ENCODE data around the gene POLR1H. TPM values are rescaled to one million over a fixed set of nuclear protein-coding genes. Genes with fewer than 3 reads are reported as not detected.

POLR1H gene
- total RNA-seq, 1 experiment from 2014 or later = 25.6 TPM

DNA sequence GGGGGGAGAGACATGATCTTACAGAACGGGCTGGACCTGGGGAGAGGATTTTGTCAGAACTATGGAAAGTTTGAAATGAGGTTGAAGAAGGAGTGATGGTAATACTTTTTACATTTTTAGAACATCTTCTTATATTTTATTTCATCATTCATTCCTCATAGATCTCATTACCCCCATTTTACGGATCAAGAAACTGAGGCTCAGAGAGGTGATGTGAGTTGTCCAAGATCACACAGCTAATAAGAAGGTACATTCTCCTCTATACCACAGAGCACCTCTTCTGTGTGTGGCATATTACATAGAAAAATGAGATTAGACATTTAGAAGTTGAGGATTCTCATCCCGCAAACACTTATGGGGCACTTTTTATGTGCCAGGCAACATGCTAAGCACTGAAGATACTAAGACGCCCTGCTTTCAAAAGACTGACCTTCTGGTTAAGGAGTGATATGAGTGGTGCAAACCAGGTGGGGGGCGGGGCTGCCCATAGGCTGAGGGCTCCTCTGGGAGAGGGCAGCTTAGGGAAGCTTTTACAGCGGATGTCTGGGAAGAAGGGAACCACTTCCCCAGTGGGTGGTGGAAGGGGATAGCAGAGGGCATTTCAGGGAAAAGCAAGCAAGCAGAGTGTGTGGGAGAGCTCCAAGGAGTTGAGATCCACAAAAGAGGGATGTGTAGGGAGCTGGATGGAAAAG is 31.9 kb downstream of the POLR1H start:
- no peak for DNase-seq (ENCODE audit: extremely low read depth, low read depth)

DNA sequence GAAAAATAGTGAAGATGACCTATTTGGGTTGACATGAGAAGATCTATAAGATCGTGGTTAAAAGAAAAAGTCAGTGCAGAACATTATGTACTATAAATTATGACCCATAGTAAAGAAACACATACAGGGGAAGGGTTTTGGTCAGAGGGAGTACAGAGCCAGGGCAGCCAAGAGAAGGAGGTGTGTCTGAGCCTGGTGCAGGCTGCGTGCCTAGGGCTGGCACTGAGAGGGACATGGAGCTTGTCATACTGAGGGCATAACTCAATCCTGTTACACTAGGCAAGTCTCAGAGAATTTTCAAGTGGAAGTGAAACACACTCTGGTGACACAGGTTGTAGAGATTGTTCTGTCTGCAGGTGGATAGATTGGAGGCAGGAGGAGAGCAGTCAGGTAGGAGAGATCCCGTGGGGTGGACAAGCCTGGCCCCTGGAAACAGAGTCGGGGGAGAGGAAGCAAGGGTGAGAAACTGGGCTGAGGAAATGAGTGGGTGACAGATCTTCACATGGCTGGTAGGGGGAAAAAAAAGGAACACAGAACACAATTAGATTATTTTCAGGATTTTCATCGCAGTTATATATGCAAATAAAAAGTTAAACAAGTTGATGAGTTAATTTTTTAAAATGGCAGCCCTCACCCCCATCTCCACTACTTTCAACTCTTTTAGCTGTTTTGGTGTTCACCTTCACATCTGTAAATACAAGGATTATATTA is 33.0 kb downstream of the POLR1H start:
- no peak for DNase-seq (ENCODE audit: extremely low read depth, low read depth)

DNA sequence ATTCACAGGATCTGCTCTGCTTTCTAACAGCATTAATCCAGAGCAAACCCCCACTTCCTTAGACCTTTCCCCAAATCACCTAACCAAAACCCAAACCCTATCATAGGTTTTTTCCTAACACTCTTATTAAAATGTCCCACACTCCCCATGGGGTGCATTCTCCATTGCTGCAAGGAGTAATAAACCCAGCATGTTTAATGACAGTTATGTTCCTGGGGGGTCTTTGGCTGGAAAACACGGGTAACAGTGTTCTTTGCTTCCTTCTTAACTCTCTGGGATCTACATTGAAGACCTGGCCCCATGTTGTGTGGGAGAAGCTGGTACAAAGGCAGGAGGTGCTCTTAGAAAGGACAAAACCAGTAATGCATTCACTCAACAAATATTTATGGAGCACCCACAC is 35.8 kb downstream of the POLR1H start:
- no peak for DNase-seq (ENCODE audit: extremely low read depth, low read depth)

DNA sequence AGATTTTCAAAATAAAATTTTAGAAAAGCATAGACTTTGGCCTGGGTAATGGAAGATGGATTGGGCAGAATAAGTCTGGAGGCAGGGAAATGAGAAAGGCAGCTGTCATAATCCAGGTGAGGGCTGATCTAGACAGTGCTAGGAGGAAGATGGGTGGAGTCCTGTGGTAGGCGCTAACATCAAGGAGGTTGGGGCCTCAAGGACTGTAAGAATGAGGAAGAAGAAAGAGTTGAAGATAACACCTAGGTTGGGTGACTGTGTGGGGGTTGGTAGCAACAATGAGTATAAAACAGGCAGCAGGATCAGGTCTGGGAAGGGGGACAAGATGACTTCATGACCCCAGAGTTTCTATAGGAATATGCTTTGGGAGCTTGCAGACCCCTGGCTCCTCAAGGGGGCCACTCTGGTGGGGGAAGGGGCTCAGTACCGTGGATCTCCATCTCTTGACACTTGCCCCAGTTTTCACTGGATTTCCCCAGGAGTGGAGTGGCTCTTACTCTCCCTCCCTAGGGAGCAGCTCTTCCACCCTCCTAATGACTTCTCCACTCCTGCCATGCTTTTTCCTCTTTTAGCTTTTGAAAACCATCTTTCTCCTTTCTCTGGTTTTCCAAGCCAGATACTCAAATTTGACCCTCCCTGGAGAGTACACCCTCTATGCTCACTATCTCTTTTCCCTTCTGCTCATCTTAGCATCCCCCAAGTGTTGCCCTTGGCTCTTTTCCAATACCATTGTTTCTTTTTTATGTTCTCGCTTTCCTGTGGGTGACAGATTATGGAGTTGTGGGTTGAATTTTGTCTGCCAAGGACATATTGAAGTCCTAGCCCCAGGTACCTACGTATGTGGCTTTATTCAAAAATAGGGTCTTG is 37.1 kb downstream of the POLR1H start:
- no peak for DNase-seq (ENCODE audit: extremely low read depth, low read depth)

DNA sequence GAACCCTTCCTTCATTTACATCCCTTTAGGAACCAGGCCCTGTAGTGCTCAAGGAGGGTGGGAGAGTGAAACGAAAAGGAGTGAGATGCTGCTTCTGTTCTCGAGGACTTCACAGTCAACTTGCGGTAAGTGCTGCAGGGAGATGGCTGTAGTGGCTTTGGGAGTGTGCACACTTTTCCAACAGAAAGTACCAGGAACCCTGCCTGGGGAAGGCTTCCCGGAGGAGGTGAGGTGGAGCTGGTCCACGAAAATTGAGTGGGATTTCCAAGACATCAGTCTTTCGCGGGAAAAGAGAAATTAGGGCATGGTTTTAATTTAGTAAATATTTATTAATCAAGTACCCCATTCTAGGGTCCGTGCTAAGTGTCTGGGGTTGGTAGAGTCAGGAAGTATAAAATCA is 39.1 kb downstream of the POLR1H start:
- DNase-seq (ENCODE audit: extremely low read depth, low read depth) = no peak

DNA sequence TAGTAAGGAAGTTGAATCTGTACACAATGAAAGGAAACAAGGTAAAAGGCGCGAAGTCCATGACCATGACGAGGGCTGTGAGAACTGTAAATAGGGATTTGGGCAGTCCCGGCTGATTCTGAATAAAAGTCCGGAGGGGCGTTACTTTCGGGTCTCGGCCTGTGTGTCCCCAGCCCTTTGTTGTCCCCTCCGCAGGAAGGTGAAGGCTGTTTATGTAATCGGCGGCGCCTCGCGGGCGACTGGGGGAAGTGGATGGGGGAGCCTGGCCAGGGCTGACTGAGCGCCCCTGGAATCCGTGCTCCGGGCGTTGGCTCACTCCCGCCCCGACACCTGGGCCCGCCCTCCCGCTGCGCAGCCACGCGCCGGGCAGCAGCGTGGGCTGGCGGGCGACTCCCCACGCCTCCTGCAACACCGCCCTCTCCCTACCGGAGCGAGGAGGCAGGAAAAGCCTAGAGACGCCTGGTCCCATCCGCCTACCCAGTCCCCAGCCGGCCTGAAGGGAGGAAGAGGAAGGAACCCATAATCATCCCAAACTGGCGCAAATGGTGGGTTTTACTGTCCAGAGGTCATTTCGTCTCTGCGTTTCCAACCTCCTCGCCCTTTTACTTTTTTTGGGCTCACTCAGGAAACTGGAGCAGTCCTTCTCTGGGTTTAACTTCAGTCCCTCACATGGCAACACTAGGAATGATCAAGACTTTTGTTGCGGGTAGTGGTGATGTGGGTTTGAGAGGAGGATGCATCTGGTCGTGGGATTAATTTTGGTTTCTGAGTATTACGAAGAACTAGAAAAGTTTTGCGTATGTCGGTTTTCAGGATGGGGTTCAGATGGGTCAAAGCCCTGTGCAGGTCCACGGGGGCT is 39.7 kb downstream of the POLR1H start:
- DNase-seq (ENCODE audit: extremely low read depth, low read depth) = no peak

DNA sequence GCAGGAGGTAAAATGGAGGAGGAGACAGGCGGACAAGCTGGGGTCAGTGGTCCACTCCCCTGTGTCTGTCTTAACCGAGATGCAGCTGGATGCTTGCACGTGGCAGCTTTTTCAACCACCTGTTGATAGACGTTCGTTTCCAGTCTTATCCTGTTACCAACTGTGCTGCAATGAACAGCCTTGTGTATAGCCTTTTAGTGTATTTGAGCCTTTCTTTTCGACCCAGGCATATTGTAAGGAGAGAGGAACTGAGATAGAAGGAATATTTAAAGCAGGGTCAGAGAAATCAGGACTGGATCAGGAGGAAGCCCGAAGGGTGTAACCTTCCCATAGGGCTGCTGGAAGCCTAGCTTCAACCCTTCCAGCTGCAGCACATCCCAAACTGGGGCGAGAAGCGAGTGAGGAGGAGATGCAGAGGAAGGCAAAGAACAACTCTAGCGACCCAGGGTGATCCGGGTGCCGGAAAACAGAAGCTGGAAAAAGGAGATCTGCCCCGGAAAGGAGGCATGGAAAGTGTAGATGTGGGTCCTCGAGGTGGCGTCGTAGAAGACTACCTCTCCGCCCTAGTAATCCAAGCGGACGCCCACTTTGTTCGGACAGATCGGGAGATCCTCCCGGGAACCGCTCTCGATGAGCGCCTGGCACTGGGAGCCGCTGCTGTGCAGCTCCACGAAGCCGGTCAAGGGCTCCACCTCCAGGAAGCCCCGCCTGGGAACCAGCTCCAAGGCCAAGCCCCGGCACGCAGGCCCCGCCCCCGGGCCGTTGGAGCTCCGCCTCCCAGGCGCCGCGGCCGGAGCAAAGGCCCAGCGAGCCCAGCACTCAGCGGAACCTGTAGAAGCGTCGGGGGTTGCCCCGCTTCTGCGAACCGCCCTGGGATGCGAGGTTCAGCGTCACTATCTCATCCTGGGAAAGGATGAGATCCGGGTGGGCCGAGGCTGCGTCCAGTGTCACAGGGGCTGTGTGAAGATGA is 40.7 kb downstream of the POLR1H start:
- DNase-seq (ENCODE audit: extremely low read depth, low read depth) = peak; percentile 82

DNA sequence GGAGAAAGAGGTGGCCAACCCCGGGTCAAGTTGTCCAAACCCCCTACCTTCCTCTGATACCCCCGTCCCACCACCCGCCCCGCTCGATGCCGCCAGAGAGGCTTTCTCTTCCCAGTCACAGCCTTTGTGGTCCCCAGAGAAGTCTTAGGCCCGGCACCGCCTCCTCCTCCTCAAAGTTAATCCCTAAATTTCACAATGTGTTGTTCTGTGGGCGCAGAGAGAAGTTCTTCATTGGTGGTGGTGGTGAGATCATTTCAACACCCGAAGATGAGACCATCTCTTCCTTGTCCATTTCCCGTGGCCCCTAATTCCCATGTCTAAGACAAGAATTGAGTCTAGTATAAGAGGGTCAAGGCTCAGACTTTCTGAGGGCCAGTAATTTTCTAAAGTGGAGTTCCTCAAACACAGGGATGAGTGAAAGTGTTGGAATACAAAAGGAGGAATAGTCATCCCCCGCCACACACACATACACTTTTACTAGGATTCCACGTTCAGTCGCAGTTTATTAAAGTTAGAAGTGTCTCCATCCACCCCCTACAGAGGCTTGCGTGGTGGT is 41.4 kb downstream of the POLR1H start:
- no peak for DNase-seq (ENCODE audit: extremely low read depth, low read depth)

DNA sequence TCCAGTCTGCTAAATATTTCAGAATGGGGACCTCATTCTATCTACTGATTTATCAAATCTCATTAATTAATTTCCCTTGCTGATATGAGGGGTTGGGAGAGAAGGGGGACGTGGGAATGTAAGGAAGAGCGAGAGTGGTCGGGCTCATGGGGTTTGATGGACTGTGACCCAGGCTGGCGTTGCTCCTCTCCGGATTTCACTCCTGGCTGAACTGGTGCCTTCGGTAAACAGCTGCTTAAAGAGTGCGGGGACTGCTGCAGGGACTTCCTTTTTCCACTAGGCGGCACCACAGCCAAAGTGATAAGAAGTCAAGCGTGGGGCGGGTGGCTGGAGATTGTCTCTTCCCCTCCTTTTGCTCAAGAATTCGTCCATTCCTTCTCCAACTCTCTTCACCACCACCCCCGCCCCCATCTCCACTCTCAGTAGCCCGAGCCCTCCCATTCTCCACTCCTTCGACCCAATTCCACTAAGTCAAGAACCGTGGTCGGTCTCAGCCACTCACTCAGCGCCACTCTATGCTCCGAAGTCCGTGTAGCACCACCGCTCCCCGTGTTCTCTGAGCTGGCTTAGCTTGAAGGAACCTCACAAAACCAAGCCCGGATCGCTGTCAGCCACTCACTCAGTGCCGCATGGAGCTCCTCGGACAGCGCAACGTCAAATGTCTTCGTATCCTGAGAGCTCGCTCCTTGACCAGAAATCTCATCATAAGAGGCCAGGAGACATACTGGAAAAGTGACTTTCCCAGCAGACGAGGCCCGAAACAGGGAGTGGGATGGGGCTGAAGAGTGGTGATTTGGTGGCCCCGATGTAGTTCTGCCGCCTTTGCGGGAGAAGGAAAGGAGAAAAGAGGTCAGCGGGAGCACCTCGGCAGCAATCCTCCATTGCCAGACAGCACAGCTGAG is 42.2 kb downstream of the POLR1H start:
- DNase-seq (ENCODE audit: extremely low read depth, low read depth) = peak; percentile 79

DNA sequence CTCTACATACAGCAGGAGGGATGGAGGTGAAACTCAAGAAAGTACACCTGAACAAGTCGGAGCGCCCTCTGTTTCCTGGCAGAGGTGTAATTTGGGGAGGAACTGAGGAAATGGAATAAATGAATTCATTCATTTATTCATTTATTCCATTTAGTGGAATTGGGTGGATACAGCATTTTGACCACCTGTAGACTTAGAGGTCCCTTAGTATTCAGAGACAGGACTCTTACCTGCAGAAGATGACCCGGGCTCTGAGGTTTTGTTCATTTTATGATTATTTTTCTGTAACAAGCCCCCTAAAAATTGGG is 42.8 kb downstream of the POLR1H start:
- no peak for DNase-seq (ENCODE audit: extremely low read depth, low read depth)

DNA sequence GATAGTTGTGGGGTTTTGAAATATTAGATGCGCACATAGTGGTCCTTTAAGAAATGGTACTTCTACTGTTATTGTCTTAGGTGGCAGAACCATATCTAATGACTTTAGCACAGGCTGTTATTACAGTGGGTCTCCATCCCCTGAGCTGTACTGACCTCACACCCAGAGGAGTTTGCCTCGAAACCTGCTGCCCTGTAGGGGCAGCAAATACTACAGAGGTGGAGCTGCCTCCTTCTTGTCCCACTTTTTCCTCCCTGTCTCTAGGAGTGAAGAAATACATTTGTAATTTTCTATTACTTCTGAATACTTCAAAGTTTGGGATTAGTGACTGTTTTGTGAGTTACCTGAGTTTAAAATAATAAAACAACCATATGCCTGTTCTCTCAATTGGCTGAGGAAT is 43.6 kb downstream of the POLR1H start:
- no peak for DNase-seq (ENCODE audit: extremely low read depth, low read depth)

DNA sequence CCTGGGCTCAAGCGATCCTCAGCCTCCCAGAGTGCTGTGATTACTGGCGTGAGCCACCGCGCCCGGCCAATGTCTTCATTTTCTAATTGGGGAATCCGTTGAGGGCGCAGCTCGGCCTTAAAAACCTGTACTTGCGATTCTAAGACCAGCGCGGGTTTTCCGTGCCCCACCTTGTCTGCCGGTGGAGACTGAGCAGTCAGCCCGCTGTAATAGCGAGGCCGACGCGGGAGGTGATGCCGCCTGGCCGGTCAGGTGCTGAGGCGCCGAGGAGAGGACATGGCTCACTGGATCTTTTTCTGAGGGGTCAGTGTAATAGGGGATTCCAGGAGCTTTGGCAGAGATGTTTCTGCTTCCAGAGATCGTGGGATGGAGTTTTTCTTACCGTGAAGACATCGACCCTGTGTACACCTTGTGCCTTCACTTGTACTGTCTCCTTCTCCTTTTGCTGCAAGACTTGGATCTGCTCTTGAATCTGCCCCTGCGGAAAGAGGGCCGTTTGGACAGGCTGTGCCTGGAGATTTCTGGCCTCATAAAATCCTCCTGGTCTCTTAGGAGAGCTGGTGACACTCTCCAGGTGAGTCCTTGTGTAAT is 50.3 kb downstream of the POLR1H start:
- no peak for DNase-seq (ENCODE audit: extremely low read depth, low read depth)

DNA sequence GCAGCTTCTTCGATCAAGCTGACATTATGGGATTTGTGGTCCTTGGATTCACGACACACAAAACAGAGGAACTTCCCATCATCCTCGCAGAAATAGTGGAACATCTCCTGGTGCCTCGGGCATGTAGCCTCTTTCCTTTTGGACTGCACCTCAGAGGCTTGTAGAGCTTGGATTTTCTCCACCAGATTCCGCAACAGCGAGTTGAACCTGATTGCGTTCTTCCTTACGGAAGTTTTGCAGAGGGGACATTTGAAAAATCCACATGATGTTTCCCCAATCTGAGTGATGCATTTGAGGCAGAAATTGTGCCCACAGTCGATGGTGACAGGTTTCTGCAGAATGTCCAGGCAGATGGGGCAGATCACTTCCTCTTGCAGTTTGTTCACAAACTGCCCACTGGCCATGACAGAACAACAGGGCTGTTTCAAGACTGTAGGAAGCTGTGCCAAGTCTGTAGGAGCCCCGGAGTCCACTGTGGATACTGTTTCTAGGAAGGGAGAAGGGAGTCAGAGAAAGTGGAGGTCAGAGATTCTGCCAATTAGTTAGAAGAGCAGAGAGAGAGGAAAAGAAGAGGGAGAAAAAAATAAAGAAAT is 51.4 kb downstream of the POLR1H start:
- DNase-seq (ENCODE audit: extremely low read depth, low read depth) = no peak

DNA sequence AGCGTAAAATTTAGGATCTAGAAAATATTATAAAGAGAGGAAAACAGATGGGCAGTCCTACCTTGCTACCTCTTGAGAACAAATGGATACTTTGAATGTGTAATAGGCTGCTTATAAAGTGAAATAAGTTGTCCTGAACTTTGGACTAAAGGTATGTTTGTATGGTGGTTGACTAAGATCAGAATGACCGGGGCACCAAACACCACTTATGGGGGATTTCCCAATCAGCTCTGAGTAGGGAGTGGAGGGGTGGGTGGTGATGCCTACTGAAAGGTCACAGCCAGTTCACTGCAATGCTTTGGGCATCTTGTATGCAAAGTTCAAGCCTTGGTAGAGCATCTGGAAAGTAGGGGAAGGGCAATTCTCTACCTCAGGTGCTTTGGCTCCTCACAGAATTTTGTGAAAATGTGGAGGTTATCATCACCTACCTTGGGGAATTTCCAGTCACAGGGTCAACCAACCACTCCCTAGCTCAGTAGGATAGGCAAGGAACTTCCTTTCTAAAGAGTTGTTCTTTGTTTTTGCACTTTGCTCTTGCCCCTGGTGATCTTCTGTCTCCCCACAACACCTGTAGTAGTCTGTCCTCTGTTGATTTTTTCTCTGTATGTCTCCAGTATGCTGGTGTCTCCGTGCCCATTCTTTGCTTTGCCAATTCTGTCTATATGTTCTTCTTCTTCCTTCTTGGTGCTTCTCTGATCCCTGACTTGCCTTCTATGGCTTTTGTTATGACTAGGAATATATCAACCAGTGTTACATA is 52.1 kb downstream of the POLR1H start, which contains the start of gene TRIM31:
TSS of gene TRIM31 (minus strand) at position 88 of the 757 bp plus-strand sequence. CDS start 285 bp downstream, outside the sequence.
- DNase-seq (ENCODE audit: extremely low read depth, low read depth) = no peak

DNA sequence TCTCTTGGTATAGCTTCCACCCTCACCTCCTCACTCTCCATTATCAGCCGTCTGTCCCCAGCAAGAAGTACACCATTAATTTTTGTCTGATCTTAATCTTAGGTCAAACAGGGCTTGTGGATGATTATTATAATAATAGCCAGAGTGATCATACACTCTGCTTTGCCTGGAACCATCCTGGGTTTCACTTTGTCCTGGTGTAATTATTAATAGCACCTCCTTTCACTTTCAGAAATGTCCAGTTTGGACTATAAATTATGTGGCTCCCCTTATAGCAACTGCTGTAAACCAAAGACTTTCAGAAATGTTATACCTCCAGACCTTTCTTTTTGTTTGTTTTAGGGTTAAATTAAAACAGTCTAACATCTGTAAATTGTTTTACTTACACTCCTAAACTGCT is 52.8 kb downstream of the POLR1H start:
- DNase-seq (ENCODE audit: extremely low read depth, low read depth) = no peak

All from NCI-H460 (cell line).